DND-41 (cell line): ENCODE measurements around the gene PHOX2A.

Experiments
- CTCF ChIP-seq: IDR thresholded peaks from 2 replicates; pipeline ENCODE4 v1.5.1; 2012; ENCODE audit warnings: borderline replicate concordance, low read length, moderate library complexity, mild to moderate bottlenecking; ENCODE audit not compliant: poor library complexity, severe bottlenecking; ENCODE audit errors: extremely low read depth
- EZH2 ChIP-seq: IDR thresholded peaks from 3 replicates; pipeline ENCODE4 v1.6.1; 2012; ENCODE audit warnings: borderline replicate concordance, low read depth, mild to moderate bottlenecking, moderate library complexity, low read length, inconsistent platforms; ENCODE audit not compliant: severe bottlenecking

GRCh38 chr11:72235351-72236057, 8.5 kb downstream of the PHOX2A start:
- TF ChIP-seq CTCF = no peak
- no peak for TF ChIP-seq EZH2
